ENCODE measurements around the gene VAX1.

DNA sequence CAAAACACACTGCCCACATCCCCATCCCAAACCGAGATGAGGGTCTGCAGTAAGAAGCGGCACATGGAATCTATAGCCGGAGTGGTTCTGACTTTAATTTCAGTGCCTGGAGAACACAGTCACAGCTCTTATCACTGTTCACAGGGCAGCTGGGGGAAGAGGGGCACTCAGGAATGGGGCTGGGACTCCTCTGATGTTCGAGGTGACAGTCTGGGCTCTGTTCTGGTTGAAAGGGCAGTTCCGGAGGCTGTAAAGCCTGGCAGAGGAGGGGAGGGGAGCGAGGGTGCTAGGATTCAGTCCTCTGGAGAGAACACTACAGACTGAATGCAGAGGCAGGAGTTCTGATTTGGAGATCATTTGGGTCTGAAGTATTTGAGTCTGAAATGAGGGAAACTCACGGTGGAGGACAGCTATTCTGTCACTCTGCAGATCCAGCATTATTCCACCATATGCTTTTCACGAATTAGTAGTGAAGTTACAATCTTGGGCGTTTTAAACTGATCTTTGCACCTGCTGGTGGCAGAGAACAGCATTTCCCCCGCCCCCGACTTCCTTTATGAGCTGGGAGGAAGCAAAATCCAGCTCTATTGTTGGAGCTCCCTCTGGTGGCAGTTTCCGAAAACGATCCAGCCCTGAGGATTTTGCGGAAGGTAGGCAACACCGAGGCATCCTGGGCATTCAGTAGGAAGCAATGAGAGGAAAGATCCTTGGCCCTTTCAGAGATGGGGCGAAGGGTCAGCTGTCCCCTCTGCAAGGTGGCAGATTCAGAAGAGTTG is 36.6 kb upstream of the VAX1 start:
- TF ChIP-seq, protein P1, sequence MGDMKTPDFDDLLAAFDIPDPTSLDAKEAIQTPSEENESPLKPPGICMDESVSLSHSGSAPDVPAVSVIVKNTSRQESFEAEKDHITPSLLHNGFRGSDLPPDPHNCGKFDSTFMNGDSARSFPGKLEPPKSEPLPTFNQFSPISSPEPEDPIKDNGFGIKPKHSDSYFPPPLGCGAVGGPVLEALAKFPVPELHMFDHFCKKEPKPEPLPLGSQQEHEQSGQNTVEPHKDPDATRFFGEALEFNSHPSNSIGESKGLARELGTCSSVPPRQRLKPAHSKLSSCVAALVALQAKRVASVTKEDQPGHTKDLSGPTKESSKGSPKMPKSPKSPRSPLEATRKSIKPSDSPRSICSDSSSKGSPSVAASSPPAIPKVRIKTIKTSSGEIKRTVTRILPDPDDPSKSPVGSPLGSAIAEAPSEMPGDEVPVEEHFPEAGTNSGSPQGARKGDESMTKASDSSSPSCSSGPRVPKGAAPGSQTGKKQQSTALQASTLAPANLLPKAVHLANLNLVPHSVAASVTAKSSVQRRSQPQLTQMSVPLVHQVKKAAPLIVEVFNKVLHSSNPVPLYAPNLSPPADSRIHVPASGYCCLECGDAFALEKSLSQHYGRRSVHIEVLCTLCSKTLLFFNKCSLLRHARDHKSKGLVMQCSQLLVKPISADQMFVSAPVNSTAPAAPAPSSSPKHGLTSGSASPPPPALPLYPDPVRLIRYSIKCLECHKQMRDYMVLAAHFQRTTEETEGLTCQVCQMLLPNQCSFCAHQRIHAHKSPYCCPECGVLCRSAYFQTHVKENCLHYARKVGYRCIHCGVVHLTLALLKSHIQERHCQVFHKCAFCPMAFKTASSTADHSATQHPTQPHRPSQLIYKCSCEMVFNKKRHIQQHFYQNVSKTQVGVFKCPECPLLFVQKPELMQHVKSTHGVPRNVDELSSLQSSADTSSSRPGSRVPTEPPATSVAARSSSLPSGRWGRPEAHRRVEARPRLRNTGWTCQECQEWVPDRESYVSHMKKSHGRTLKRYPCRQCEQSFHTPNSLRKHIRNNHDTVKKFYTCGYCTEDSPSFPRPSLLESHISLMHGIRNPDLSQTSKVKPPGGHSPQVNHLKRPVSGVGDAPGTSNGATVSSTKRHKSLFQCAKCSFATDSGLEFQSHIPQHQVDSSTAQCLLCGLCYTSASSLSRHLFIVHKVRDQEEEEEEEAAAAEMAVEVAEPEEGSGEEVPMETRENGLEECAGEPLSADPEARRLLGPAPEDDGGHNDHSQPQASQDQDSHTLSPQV (IDR thresholded peaks at IDR 0.05), result no peak
- TF ChIP-seq YY1 (IDR thresholded peaks at IDR 0.05; ENCODE audit: borderline replicate concordance in 1 of 3, control insufficient read depth in 1 of 3, extremely low read depth in 1 of 3, insufficient read depth in 3 of 3, insufficient read length in 1 of 3, insufficient replicate concordance in 2 of 3, low read depth in 1 of 3, low read length in 2 of 3) (no peak), ZNF121 (CRISPR knock-in tag; conservative IDR thresholded peaks at IDR 0.05) (no peak), POLR2A (conservative IDR thresholded peaks at IDR 0.05) (no peak), PML (IDR thresholded peaks at IDR 0.05; ENCODE audit: low read length) (no peak), ZNF324 (CRISPR knock-in tag; IDR thresholded peaks at IDR 0.05) (no peak), CBFB (CRISPR knock-in tag; IDR thresholded peaks at IDR 0.05) (no peak)
- TF ChIP-seq, protein P2, sequence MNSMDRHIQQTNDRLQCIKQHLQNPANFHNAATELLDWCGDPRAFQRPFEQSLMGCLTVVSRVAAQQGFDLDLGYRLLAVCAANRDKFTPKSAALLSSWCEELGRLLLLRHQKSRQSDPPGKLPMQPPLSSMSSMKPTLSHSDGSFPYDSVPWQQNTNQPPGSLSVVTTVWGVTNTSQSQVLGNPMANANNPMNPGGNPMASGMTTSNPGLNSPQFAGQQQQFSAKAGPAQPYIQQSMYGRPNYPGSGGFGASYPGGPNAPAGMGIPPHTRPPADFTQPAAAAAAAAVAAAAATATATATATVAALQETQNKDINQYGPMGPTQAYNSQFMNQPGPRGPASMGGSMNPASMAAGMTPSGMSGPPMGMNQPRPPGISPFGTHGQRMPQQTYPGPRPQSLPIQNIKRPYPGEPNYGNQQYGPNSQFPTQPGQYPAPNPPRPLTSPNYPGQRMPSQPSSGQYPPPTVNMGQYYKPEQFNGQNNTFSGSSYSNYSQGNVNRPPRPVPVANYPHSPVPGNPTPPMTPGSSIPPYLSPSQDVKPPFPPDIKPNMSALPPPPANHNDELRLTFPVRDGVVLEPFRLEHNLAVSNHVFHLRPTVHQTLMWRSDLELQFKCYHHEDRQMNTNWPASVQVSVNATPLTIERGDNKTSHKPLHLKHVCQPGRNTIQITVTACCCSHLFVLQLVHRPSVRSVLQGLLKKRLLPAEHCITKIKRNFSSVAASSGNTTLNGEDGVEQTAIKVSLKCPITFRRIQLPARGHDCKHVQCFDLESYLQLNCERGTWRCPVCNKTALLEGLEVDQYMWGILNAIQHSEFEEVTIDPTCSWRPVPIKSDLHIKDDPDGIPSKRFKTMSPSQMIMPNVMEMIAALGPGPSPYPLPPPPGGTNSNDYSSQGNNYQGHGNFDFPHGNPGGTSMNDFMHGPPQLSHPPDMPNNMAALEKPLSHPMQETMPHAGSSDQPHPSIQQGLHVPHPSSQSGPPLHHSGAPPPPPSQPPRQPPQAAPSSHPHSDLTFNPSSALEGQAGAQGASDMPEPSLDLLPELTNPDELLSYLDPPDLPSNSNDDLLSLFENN (IDR thresholded peaks at IDR 0.05; ENCODE audit: low read depth in 2 of 2, low read length in 2 of 2), result no peak
- TF ChIP-seq, protein P3, sequence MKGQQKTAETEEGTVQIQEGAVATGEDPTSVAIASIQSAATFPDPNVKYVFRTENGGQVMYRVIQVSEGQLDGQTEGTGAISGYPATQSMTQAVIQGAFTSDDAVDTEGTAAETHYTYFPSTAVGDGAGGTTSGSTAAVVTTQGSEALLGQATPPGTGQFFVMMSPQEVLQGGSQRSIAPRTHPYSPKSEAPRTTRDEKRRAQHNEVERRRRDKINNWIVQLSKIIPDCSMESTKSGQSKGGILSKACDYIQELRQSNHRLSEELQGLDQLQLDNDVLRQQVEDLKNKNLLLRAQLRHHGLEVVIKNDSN (CRISPR knock-in tag; IDR thresholded peaks at IDR 0.05), result no peak
- TF ChIP-seq, protein P4, sequence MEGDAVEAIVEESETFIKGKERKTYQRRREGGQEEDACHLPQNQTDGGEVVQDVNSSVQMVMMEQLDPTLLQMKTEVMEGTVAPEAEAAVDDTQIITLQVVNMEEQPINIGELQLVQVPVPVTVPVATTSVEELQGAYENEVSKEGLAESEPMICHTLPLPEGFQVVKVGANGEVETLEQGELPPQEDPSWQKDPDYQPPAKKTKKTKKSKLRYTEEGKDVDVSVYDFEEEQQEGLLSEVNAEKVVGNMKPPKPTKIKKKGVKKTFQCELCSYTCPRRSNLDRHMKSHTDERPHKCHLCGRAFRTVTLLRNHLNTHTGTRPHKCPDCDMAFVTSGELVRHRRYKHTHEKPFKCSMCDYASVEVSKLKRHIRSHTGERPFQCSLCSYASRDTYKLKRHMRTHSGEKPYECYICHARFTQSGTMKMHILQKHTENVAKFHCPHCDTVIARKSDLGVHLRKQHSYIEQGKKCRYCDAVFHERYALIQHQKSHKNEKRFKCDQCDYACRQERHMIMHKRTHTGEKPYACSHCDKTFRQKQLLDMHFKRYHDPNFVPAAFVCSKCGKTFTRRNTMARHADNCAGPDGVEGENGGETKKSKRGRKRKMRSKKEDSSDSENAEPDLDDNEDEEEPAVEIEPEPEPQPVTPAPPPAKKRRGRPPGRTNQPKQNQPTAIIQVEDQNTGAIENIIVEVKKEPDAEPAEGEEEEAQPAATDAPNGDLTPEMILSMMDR (IDR thresholded peaks at IDR 0.05 in 2 of 3, conservative IDR thresholded peaks at IDR 0.05 in 1 of 3; ENCODE audit: insufficient read depth in 2 of 3, low read depth in 1 of 3, low read length in 3 of 3), result peak; percentile 82 to 87 (median 85)

Data from K562 (cell line).